Measurements from ENCODE around the gene GLUL.
"Not testable (repeated sequence)": the region's sequence is repeated elsewhere in the genome, so short reads cannot be mapped to it uniquely, and the experiment has no call there.

Gene GLUL

GRCh38 chr1:182367926-182368325, 23.7 kb downstream of the GLUL start:
- DNase-seq (ENCODE audit: low spot score), result no peak

GRCh38 chr1:182366596-182366995, 25.0 kb downstream of the GLUL start:
- no peak for DNase-seq (ENCODE audit: low spot score)

DNA sequence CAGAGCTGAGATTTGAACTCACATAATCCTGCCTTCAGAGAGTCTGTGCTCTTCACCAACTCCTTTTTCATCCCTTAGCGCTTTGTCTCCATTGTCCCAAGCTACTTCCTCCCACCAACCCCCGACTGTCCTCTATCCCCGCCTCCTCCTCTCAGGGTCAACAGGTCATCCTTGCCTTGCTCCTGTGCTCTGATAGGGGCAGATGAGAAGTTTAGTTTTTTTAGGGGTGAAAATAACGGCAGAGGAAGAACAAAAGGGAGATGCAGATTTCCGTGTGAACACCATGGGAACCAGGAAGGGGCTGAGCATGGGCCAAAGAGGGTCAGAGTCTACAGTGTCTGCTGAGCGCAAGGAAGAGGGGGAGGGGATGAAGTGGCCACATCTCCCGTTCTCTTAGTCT, 31.9 kb downstream of the GLUL start:
- DNase-seq (ENCODE audit: low spot score), result no peak

DNA sequence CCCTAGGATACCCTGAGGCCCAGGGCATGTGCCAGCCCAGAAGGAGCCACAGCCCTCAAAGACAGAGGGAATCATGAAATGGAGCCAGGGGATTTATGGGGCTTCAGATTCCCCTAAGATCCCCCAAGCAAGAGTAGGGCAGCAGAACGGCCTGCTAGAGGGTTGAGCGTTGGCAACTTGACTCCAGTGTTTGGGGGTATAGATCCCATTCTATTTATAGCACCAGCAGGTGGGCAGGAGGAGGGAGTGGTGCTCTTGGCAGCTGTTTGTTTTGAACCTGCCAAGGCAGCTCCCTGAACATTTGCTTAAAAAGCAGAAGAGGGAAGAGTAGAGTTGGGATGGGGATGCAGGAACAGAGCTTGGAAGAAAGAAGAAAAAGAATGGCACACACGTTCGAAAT, 33.7 kb downstream of the GLUL start:
- no peak for DNase-seq (ENCODE audit: low spot score)

GRCh38 chr1:182357171-182357570, 34.4 kb downstream of the GLUL start:
- no peak for DNase-seq (ENCODE audit: low spot score)

DNA sequence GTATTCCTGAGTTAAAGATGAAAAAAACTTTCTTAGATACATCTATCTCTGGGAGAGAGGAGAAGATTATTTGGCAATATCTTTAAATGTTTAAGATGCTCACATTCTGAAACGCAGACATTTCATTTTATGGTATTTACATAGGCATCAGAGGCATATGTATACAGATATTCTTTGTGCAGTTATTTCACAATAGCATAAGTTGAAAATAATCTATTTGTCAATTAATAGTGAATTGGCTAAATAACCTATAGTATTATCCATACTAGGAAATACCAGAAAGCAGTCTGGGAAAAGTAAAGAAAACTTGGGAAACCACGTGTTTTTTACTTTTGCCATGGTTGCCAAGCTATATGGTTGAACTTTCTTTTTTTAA, 35.9 kb downstream of the GLUL start:
- DNase-seq (ENCODE audit: low spot score), result no peak

DNA sequence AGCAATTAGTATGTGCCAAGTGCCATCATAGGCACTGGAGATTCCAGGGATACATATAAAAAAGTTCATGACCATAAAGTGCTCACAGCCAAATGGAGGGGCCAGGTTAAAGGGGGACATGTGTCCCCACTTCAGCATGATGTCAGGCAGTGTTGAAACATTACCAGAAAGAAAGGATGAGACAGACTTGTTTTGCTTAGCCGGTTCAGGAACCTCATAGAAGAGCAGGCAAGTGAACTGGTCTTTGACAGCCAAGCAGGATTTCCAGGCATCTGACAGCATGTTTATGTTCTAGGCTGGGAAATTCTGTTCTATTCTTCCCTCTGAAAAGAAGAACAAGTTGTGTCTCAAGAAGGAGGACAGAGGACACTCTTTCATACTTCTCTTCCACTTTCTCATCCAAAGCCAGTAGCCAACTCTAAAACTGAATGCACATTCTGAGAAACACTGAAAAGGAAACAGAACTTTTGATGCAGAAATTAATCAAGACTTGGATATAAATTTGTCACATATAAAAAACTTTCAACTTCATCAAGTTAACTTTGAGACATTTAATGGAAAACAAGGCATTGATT, 39.7 kb downstream of the GLUL start:
- no peak for DNase-seq (ENCODE audit: low spot score)

DNA sequence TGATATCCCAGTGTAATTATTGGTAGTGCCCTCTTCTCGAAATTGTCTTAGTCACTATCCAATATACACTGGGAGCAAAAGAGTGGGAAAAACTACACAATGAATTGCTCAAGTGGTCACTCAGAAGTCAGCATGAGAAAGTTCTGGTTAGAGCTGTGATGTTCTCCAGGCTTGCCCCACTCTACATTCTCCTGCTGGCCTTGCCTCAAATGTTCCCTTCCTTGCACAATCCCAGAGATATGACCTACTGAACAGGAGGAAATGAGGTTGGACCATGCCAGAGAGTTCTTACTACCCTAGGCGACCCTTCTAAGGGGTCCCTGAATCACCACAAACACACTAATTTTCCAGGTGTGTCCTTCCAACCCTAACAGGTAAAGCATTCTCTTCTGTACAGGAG, 40.8 kb downstream of the GLUL start:
- no peak for DNase-seq (ENCODE audit: low spot score)

DNA sequence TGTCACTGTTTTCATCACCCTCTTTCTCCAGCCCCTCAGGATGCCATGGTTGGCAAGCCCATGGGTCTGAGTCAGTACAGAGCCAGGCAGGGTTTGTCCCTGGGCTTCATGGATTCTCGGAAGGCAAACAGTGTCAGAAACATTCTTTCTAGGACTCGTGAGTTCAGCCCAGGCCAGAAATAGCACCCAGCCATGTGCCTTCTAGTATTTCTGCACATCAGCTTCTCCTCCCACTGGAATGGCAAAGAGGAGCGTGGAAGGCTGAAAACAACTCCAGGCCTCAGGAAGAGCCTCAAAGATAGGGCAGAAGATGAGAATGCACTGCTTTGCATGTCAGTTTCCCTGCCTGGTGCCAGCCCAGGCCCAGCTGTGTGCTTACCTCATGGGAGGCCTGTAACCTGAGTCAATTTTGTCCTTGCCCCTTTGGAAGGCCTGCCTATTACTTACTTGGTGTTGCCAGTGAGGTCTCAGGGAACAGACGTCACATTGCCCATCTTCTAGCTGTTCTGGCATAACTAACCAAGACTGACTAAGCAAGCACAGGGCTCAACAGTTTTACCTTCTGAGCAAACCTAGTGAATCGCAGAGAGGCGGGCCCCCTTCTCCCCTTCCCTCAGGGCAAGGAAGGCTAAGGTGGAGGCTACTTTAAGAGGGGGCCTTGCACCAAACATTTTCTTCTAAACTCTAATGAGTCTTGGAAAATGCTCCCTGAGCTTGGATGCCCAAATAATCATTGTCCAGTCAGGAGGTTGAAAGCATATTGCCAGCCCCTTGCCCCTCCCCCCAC, 42.4 kb downstream of the GLUL start:
- no peak for DNase-seq (ENCODE audit: low spot score)

DNA sequence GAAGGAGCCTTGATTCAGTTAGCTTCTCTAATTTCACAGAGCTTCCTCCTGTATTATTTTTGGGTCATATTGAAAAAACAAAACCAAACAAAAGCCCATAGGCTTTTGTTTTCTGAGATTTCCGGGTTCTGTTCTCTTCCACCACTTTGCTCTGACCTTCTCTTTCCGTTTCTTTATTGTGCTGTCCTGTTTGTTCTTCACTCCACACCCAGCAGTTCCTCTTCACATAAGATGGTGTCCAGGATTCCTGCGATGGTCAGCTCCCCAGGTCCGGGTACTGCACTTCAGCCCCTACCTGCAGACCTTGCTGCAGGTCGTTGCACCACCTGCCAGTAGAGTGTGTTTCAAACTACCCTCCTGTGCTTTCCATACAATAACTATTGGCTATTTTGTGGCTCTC, 44.6 kb downstream of the GLUL start:
- DNase-seq (ENCODE audit: low spot score), result no peak

GRCh38 chr1:182340233-182341058, 51.1 kb downstream of the GLUL start:
- no peak for DNase-seq (ENCODE audit: low spot score)

GRCh38 chr1:182339684-182340083, 51.9 kb downstream of the GLUL start:
- no peak for DNase-seq (ENCODE audit: low spot score)

- no peak for DNase-seq (ENCODE audit: low spot score)
These were observed 52.7 kb downstream of the GLUL start for GRCh38 chr1:182338806-182339370.

DNA sequence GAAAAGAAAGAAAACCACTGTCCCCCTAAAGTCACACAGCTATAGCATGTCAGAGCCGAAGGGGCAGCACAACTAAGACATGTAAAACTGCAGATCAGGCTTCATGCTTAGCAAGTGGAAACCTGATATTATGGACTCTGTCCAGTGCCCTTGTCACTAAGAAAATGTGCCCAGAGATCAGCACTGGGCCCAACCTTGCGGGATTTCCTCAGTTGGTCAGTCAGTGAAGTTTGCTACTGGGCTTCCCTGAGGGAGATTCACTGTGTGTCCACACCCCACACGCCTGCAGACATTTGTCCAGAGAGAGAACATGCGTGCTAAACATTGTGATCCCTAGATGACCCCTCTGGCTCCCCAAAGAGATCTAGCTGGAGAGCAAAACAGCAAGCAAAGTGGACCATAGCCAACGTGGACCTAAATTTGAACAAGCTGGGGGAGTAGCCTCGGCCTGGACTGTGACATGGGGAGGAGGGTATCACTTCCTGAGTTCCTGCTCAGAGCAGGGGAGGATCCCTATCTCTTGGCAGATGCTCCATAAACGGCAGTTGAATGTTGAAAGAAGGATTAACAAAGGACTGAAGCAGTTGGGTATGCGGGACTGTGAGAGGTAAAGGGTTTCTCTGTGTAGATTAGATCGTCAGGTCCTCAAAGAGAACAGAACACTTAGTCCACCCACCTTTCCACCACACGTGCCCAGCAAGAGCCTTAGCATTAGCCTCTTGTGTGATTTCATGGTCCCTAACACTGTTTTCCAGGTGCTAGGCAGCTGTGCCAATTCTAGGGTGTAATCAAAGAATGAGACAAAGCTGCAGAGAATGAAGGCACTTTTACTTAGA, 53.6 kb downstream of the GLUL start:
- DNase-seq (ENCODE audit: low spot score), result no peak

- DNase-seq (ENCODE audit: low spot score), result no peak
These were observed 55.6 kb downstream of the GLUL start for GRCh38 chr1:182335771-182336566.

GRCh38 chr1:182333071-182333571, 58.5 kb downstream of the GLUL start:
- not testable (repeated sequence) for DNase-seq (ENCODE audit: low spot score)

- no peak for DNase-seq (ENCODE audit: low spot score)
These were observed 59.1 kb downstream of the GLUL start for GRCh38 chr1:182332261-182333060.

All from SW480 (cell line).